C1 segment of cervical spinal cord (tissue), 14 donors: ENCODE measurements around the gene CD52.
"Not testable (repeated sequence)": the region's sequence is repeated elsewhere in the genome, so short reads cannot be mapped to it uniquely, and the experiment has no call there.

Experiments used
- DNase-seq, 14 donors: peaks; one replicate each; lab custom pipeline; 2025; lab: John Stamatoyannopoulos, UW

Gene CD52

DNA sequence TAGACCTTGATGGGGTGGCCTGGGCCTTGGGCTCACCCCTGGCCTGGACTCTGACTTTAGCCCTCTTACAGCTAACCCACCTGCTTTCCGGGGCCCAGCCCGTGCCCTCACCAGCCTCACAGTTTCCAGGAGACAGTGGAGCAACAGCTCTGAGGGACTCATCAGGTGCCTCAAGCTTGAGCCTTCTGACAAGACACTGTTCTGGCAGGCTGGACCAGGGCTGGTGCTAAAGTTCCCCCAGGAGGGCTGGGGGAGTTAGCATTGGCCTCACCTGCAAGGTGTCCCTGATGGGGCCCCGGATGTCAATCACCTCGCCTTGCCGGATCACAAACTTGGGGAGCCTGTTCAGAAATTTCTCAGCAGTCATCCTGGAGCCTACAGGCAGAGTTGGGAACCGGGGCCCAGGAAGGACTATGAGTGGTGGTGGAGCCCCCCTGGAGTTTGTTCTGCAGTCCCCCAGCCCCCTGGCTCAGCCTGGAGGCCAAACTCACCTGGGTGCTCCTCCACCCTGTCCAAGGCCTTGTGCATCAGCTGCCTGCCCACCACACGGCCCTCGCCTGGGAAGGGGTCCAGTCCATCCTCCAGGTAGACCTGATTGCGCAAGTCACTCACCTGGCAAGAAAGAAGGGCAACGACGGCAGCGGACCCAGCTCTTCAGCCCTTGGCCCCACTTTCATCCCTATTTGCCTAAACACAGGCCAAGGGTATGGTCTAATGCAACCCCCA, 33.7 kb upstream of the CD52 start:
- DNase-seq = no peak

DNA sequence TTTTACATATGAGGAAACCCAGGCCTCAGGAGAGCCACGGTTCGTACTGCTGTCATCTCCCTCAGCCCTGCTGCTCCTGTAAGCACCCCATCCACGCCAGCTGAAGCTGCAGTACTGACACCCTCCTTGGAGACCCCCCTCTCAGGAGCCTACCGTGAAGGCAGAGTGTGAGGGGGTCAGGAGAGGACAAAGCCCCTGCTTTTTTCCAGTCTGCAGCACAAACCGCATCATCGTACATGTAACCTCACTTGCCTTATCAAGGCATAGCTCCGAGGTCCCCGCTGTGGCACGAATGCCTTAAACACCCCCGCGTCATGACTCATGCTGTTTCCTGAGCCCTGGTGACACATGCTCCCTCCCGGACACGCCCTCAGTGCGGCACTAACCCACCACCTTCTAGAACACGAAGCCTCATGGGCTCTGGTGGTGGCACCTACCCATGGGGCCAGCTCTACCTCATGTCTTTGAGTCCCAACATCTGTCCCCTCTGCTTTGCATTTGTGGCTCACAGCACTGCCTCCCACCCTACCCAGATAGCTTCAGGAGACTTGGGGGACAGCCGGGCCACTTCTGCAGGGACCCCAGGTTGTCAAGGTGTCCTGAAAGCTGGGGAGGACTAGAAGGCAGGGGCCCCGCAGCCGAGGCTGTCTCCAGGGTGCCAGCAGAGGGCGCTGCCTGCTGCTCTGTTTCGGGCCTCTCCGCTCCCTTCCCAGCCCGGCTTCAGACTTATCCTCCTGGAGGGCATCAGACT, 33.0 kb upstream of the CD52 start:
- peak in 3 of 14 donors; percentile 5 to 41 (median 28) for DNase-seq

DNA sequence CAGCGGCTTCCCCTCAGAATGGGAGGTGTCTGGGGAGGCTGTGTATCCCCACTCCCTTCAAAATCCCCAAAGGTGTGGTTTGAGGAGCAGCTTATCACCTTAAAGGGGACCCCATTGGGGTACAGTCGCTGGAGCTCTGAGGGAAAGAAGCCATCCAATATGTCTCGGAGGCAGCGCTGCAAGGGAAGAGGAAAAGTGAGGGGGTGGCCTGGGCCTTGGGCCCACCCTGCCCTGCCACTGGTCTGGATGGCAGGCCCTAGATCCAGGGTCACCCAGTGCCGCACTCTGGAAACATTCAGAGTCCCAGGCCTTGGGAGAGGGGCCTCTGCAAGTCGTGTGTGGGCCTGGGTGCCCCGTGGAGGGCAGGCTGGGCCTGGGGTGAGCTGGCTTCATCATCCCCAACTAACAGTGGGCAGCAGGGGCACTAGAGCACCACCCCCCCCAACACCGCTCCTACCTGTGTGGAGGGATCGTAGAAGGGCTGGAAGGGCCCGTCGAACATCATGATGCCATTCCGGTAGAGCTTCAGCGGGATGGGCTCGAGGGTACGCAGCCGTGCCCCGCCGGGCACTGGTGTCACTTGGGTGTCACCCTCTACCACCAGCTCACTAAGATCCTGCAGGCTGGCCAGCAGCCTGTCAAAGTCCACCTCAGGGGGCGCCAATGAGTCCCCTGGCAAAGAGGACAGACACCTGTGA, 32.2 kb upstream of the CD52 start:
- DNase-seq = no peak

DNA sequence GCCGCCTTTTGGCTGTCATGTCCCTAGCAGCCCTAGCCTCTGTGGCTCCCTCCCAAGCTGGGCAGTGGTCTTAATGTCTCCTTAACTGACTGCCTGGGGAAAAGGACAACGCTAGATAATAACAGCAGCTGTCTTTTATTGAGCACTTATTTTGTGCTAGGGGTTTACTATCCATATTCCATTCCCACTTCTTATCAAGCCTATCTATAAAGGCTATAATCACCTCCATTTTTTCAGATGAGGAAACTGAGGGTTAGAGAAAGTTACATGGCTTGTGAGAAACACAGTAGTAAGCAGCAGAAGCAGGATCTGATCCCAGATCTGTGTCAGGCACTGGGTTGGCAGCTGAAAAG, 31.7 kb upstream of the CD52 start:
- DNase-seq = no peak

DNA sequence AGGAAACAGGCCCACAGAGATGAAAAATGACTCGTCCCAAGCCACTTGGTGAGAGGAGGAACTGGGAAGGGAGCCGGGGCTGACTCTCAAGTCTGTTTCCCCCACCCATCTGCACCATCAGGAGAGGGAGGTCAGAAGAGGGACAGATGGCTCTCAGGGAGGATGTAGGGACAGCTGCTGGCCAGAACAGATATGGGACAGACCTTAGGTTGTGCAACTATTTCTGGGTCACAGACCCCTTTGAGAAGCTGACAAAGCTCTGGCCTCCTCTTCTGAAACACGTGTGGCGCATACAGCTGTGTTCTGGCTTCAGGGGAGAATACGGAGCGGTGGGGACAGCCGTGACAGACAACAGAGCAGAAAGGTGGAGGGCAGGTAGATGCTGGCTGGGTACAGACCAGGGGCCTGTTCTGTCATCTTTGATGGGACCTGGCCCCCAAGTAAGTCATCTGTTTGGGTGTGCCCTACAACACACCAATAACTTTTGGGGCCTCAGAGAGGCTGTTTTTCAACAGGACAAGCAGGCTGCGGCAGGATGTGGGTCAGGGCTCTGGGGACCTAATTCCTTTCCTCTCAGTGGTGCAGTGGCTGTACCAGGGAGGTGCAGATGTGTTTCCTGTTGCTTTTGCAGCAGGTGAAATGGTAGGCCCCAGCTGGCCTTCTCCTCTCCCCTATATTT, 30.6 kb upstream of the CD52 start:
- no peak for DNase-seq

DNA sequence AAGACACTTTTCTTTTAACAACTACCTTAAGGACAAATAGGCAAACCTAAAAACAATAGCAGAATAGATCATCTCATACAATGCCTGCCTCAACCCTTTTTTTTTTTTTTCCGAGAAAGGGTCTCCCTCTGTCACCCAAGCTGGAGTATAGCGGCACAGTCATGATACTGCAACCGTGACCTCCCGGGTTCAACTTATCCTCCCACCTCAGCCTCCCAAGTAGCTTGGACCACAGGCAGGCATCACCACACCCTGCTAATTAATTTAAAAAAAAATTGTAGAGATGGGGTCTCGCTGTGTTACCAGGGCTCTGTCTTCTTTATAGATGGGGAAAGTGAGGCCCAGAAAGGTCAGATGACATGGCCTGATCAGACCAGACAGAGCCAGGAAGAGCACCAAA, 29.9 kb upstream of the CD52 start:
- no peak for DNase-seq

DNA sequence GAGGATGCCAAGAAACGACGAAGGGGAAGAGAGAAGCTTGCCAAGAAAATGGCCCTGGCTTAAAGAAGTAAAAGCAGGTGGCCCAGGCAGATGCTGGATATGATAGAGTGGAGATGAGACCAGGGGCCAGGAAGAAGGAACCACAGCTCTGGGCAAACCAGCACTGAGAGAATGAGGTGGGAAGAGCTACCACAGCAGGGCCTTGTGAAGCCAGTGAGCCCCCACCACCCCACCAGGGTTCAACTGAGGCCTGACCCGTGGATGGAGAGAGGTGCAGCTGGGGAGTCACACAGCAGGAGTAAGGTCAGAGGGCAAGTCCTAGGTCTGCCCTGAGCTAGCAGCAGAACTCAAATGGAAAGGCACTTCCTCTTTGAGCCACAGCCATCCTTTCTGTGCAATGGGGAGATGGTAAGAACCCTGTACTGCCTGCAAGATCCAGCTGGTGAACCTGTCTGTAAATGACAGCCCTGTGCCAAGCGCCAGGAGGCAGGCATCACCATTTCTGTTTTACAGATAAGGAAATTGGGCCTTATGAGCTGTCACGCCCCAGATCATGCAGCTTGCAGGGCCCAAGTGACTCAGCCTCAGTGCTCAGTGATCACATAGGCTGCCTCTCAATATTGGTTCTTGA, 29.3 kb upstream of the CD52 start:
- no peak for DNase-seq

DNA sequence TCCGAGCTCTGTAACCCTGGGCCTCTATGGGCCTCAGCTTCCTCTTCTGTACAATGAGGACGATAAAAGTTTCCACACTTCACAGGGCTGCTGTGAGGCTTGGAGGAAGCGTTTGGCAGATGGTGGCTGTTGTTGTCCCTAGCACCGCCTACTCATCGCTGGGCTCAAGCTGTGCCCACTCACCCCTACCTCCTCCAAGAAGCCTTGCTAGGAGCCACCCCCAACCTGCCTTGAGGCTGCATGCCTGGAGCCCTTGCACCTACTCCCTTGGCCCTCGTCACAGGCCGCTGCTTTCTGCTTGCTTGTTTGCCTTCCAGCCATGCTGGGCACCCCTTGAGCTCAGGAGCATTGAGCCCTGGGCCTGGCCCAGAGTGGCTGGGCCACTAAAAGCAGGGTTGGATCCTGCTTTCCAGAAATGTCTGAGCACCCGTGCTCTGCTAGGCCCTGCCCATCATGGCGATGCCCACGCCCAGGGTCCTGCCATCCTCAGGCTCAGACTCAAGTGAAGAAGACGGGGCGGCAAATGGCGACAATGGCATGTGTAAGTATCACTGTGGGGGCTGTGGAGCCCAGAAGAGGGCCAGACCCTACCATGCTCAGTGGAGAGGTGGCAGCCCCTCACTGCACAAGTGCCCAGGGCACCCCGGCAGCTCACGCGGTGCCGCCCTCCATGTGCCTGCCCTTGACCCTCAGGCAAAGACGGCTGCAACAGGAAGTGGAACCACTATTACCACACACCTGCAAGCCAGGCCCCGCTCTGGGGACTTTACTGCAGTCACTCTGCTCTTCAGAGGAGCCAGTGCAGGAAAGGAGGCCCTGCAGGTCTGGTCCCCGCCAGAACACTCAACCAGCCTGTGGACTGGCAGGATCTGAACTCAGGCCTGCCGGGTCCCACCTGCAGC, 28.3 kb upstream of the CD52 start:
- no peak for DNase-seq

DNA sequence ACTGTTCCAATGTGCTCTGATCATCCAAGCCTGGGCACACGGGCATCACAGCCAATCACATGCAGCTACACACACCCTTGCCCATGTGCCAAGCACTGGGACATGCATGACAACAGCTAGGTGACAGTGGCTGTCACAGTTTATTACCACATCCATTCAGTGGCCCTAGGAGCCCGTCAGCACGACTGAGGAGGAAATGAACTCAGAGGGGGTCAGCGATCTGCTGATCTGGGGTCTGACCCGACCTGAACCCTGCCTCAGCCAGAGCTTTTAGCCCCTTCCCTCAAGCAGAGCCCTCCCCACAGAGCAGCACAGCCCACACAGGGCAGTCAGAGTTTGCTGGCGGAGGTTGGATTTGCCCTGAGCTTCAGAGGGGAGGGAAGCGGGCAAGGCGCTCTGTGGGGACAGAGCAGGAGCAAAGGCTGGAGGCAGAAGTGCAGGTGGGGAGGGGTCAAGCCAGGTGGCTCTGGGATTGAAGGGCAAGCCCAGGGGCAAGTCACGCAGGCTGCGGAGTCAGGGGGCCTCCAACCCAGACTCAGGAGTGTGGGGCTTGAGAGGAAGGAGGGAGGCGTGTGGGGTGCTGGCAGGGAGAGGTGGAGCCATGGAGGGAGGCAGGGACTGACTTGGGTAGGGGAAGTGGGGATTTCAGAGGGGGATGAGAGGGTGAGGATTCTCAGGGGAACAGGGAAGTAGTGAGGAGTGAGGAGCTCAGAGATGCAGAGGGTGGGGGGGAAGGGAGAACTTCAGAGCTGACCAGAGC, 27.5 kb upstream of the CD52 start:
- no peak for DNase-seq

DNA sequence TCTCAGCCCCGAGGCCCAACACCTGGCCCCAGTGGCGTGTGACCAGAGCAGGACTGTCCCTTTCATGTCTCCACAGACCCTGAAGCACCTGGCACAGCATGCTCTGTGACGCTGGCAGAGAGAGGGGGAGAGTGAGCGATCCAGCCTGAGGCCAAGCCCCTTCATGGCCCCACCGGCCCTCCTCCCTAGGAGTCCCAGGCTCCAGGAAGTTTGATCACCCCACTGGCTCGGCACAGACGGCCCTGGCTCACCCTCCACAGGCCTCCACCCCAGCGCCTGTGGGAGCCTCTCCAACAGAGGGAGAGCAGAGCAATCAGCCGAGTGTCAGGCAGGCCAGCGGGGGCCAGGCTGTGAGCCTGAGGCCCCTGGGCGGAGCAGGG, 26.9 kb upstream of the CD52 start:
- DNase-seq = no peak

DNA sequence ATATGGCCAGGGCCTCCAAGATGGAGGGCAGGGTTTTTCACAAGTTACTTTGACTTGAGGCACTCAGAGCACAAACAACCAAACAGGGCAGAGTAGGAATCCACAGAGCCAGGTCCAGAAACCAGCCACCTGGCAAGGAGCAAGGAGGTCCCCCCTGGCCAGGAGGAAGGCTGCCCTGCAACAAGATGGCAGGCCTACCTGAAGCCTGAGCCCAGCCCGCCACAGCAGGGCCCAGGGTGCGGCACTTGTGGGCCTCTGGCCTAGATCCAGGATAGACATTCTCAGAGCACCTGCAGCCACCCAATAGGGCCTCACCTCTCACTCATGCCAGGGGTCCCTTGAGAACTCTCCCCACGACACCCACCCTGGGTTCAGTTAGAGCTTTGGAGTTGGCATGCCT, 26.3 kb upstream of the CD52 start:
- DNase-seq = no peak

DNA sequence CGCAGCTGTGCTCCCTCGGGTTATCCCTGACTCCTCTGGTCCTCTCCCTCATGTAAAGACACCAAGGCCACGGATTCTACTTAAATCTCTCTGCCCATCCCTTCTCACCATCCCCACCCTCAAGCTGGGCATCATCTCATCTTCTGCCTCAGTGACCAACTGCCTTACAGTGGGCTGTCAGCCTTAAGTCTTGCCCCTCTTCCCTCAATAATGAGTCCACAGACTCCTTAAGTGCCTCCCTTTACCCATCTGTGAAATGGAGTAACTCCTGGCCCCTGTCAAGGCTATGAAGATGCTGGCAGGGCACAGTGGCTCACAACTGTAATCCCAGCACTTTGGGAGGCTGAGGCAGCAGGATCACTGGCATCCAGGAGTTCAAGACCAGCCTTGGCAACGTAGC, 25.8 kb upstream of the CD52 start:
- DNase-seq = no peak

DNA sequence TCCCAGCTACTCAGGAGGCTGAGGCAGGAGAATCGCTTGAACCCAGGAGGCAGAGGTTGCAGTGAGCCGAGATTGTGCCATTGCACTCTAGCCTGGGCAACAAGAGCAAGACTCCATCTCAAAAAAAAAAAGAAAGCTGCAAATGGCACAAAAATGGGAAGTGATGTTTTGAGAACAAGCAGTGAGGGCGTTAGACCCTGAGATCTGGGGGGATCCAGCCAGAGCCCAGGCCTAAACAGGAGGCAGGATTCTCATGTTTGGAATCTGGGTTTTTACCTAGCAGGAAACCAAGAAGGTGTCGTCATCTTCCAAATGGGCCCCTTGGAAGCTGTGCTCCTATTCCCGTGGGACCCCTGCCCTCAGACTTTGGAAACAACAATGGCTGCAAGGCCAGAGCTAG, 25.0 kb upstream of the CD52 start:
- DNase-seq = not testable (repeated sequence)

DNA sequence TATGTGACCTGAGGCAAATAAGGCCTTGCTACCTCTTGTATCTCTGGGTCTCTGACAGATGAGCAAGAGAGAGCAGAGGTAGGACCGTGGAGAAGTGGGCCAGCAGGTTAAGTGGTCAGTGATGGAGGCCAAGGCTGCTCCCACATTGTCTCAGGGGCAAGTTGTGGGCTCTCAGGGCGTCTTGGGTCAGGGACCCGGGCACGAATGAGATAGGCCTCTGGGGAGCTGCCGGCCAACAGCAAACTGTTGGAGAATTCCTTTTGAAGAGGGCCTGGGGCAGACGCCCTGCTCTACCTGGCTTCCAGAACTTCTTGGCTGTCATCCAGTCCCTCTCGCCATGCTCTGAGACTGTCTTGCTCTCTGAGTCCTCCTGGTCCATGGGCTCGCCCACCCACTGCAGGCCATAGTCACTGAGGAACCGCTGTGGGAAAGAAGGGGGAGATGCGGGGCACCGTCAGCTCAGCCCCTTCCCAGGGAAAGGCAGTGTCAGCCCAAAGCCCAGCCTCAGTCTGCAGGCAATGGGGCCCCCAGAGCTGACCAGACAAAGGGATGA, 23.8 kb upstream of the CD52 start:
- DNase-seq = no peak

DNA sequence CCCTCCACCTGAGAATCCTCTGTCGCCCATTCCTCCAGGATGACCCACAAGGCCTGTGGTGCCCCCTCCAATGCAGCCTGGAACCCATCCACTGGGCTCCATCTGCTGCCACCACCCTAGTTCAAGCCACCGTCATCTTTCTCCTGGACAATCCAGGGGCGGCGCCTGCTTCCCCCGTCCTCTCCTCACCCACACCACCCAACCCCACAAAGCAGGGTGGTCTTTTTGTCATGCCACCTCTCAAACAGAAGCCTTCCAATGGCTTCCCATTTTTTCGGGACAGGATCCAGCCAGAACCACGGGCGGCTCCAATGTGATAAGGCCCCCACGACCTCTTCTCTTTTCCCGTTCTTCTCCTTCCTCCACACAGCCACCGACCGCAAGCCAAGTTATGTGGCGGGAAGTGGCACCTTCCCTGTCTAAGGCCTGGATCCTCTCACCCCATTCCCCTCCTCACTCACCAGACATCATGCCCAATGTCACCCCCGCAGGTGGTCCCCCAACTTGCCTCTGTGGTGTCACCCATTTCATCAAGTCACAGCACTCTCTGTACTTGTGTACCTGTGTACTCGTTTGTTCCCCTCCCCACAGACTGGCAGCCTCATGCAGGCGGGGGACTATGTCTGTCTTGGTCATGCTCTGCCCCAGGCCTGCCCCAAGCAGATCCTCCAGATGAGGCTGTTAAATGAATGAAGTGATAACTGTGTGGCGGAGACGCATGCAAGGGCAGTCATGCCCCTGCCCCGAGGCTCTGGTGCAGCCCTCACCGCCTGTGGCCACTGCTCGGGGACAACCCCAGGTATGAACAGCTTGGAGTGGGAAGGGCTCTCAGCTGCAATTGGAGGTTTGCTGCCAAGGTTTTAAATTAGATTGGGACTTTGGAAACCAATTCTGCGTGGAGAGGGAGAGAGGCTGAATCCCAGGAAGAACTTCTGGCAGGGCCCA, 22.3 kb upstream of the CD52 start:
- DNase-seq = no peak

DNA sequence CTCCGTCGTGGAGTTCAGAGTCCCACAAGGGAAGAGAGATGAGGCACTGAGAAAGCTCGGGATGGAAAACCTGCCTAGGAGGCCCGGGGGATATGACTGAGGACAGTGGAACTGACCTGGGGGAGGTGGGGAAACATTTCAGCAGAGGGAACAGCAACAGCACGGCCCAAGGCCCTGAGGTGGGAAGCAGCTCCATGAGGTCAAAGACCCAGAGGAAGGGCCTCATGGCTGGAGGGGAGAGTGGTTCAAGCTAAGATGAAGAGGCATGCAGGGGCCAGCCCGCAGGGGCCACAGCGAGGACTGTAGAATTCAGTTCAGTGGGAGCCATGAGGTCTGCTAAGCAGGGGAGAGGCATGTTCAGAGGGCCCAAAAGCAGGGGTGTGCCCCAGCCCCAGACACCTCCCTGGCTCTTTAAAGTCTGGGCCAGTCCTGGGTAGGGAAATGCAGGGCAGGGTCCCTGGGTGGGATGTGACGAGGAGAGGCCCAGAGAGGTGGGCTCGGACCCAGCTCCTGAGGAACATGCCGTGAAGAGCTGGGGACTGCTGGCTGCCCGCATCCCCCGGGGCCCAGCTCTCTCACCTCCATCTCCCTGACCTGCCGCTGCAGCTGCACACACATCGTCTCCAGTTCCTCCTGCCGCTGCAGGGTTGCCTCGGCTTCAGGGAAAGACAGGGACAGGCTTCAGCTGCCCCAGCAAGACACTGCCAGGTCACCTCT, 21.3 kb upstream of the CD52 start:
- no peak for DNase-seq

DNA sequence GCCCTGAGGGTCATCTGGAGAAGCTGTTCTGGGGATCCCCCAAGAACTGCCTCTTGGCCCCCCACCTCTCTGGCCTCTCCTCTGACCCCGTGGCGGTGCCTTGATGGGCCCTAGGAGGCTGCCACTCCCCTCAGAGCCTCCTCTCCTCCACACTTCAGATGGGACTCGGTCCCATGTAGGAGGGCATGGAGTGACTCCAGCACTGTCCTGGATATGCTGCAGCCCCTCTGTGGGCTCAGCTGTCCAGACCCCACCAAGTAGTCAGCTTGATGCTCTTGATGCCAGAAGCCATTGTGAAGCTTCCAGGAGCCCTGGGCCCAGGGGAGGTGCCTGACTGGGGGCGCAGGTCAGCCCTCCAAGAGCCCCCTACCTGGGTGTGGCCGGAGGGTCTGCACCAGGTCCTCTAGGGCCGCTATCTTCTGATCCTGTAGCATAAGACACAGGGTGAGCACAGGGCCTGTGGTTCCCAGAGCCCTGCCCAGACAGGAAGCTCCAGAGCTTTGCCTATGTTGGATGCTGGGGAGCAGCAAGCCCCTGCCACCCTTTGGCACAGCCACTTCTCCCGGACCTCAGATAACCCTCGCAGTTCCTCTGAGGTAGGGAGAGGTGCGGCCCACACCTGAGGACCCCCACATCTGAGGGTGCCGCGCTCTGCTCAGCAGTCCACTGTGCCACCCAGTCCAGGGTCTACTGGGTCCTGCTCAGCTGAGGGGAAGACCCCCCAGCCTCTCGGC, 20.5 kb upstream of the CD52 start:
- DNase-seq = no peak
